ENCODE data around the gene DOCK4.

DOCK4 gene

DNA sequence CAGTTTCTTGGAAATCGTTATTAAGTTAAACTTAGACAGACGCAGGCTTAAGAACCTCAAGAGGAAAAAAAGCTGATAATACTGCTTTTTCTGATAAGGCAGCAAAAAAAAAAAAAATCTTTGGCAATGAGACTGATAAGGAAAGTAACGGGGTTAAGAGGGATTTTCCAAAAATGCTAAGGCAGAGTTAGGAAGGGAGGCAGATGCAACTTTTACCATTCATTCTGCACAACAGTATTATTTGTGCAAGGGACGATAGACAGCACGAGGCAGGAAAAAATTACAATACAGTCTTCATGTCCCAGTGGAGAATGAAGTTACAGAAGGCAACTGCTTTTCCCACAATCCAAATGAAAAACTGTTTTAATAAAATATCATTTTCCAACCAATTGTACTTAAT is 194.0 kb downstream of the DOCK4 start:
- no peak for DNase-seq (ENCODE audit: low spot score)

- DNase-seq (ENCODE audit: low spot score), result no peak
Measured at GRCh38 chr7:112010994-112011393, 195.2 kb downstream of the DOCK4 start.

GRCh38 chr7:112010109-112010508 is 196.1 kb downstream of the DOCK4 start:
- DNase-seq (ENCODE audit: low spot score), result no peak

- DNase-seq (ENCODE audit: low spot score), result no peak
Measured at GRCh38 chr7:112009081-112009480, 197.1 kb downstream of the DOCK4 start.

DNA sequence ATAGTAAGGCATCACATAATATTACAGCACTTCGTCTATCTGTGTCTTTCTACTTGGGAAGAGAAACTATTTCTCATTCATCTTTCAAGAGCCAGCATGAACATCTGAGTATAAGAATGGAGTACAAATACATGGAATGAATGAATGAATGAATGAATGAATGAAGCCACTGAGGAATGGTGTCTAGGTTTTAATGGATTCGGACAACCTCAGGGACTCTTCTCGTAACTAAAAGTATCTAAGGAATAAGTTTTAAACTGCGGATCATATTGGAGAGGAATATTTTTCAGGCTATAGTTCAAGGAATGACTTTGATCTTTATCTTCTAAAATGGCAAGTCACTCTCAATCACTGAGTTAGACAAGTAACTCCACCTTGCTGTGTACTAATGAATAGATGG is 199.0 kb downstream of the DOCK4 start:
- DNase-seq (ENCODE audit: low spot score), result no peak

DNA sequence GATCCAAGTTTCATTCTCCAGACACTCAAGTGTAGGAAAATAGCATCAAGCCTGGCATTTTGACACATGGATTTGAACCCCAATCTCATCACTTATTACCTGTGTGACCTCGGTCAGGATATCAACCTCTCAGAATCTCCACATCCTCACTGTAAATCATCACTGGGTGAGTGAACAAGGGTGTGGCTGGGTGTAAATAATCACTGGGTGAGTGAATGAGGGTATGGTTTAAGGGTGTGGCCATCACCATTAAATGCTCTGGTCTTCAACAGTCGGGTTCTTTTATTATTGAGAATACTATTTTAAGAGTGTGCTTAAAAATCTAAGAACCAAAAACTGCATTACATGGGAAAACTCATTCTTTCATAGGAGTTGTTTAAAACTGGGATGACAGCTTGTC is 200.1 kb downstream of the DOCK4 start:
- no peak for DNase-seq (ENCODE audit: low spot score)

GRCh38 chr7:112005205-112005775 is 200.9 kb downstream of the DOCK4 start:
- DNase-seq (ENCODE audit: low spot score), result no peak

- DNase-seq (ENCODE audit: low spot score), result no peak
Measured at GRCh38 chr7:112001091-112001826, 204.9 kb downstream of the DOCK4 start.

- DNase-seq (ENCODE audit: low spot score), result no peak
Measured at GRCh38 chr7:111998326-111998725, 207.9 kb downstream of the DOCK4 start.

GRCh38 chr7:111997546-111997945 is 208.7 kb downstream of the DOCK4 start:
- no peak for DNase-seq (ENCODE audit: low spot score)

DNA sequence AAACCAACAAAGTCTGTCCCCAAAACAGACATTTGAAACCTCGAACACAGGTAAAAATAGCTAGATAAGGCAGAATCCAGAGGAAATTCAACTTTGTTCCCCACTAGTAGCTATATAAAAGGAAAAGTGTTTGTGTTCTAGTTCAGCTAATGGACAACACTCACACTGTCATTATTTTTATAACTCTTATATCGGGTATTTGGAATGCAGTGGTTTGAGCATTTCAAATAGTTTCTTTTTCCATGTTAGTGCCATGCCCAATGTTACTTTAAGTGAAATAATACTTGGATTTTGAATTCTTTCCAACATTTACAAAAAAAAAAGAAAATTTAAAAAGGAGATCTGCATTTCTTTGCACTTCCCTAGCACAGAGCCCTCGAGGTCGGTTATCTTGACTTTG is 213.6 kb downstream of the DOCK4 start:
- DNase-seq (ENCODE audit: low spot score), result no peak

DNA sequence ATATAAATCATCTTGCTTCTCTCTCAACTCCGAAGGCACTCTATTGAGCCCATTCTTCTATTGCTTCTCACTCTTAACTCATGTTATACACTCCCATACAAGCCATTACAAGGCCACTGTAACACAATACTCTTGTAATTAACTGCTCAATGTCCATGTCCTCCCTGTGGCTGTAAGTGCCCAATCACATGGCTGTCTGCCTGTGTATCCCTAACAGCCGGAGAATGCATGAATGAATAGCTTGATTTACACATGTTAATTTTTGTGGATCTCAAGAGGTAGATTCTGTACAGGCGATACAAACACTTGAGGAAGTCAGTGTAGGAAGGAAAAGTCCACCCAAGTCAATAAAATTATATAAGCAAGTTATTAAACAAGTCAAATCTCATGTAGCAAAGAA is 215.6 kb downstream of the DOCK4 start:
- DNase-seq (ENCODE audit: low spot score), result no peak

DNA sequence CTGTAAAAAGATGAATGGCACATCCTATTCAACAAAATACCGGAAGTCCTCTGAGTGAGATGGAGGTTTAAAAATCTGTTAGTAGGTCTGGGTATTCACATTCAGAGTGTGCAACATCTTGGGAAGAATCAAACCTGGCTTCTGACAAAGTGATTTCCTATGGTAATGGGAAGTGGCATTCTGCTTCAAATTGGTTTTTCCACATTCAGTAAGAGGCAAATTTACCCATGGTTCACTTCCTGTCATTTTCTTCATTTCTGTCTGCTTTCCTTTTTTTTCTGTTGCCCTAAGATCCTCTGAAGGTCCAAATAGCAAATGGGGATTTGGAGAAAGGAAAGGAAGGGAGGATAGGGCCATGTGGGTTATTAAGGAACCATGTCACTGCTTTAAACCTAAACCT is 218.3 kb downstream of the DOCK4 start:
- DNase-seq (ENCODE audit: low spot score), result no peak

- no peak for DNase-seq (ENCODE audit: low spot score)
Measured at GRCh38 chr7:111987115-111987826, 218.9 kb downstream of the DOCK4 start.

DNA sequence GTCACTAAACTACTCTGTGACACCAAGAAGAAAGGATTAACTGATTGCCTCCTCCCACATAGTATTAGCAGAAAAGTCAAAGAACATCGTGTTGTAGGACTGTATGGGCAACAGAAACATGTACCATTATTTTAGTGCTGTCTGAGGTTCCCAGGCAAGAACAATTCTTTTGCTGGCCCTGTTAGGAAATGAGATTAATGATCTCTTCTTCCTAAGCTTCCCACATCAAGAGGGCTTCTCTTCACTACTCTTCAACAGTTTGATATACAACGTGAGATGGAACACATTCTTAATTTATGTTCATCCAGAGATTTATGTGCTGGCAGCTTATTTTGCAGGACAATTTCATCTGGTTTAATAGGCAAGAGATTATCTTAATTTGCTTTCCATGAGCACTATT is 219.6 kb downstream of the DOCK4 start:
- no peak for DNase-seq (ENCODE audit: low spot score)

- DNase-seq (ENCODE audit: low spot score), result no peak
Measured at GRCh38 chr7:111985798-111986197, 220.4 kb downstream of the DOCK4 start.

- no peak for DNase-seq (ENCODE audit: low spot score)
Measured at GRCh38 chr7:111982804-111983203, 223.4 kb downstream of the DOCK4 start.

DNA sequence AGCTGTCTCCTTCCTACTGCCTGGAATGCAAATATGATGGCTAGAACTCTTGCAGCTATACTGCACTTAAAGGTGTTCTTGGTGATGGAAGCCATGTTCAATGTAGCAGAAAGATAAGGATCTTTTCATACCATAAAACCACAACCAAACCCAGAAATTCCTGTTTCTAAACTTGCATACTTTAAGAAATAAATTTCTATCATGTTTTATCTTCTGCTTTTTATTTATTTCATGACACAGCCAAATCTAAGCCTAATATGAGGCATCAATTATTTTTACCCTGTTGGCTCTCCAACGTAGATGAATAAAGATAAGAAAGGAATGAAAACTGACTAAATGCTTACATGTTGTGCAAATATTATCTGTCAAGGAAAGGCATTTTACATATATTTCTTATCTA is 224.1 kb downstream of the DOCK4 start:
- no peak for DNase-seq (ENCODE audit: low spot score)

- DNase-seq (ENCODE audit: low spot score), result no peak
Measured at GRCh38 chr7:111980725-111981124, 225.5 kb downstream of the DOCK4 start.

- DNase-seq (ENCODE audit: low spot score), result no peak
Measured at GRCh38 chr7:111975346-111975745, 230.9 kb downstream of the DOCK4 start.

GRCh38 chr7:111960984-111961383 is 245.2 kb downstream of the DOCK4 start:
- DNase-seq (ENCODE audit: low spot score), result no peak

DNA sequence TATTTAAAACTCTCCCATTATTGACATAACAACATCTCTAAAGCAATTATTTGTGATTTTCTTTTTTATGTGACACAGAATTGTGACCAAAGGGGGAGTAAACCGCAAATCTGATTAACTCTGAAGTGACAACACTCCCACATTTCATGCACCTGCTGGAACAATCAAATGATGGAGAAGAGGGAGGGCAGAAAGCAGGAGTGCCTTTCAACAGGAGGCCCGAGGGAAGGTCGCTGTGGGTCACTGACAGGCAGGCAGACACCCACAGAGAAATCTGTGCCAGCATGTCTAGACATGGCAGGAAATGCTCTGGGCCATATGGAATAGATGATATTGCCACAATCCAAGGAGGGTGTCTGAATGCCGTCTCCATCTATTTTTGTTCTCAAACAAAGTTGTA is 247.3 kb downstream of the DOCK4 start:
- DNase-seq (ENCODE audit: low spot score), result no peak

DNA sequence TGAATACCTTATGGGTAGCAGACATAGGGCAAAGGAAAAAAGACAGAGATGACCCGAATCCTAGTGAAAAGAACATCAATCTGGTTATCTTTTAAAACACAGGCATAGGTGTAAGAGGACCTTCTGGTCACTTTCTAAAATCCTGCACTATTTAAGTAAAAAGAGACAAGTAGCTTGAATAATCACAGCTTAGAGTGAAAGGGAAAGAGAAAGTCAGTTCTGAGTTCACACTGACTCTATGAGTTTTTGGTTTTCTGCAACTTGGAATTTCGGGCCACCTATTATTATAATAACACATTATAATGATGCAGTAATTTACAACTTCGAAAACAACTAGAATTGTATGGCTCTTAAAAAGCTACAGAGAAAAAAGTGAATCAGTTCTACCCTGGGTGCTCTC is 247.8 kb downstream of the DOCK4 start:
- no peak for DNase-seq (ENCODE audit: low spot score)

DNA sequence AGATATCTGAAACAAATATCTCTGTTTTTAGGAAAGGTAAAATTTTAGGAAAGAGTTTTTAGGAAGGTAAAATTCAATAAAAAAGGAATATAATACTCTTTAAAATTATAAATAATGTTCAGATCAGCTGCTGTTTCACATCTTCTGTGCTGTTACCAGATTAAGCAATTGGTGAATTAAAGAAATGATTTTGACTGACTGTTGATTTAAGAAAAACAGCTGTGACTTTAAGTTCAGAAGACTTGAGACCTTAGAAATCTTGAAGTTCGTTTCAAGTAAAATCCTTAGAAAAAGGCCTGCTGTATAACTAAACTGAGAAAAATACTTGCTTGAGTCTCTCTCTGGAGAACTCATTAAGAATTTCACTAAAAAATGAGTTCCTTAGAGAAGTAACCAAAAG is 250.6 kb downstream of the DOCK4 start:
- DNase-seq (ENCODE audit: low spot score), result no peak
